RWPE2 (cell line): ENCODE results near the gene CACNA2D4.

Source experiments
- ATAC-seq: fragments of 200-7000 bp; cut with Tn5 transposase; 3 replicates; pipeline ENCODE4 v1.9.1; 2021; ENCODE audit warnings: low read depth
- DNase-seq: peaks from one replicate; pipeline ENCODE4 v3.0.0-alpha.2; 2020; ENCODE audit warnings: low spot score
- H3K27ac ChIP-seq: fragments of 450-650 bp; 2 replicates; pipeline ENCODE4 v1.5.1; 2017; ENCODE audit warnings: mild to moderate bottlenecking; ENCODE audit not compliant: poor library complexity, severe bottlenecking
- H3K27me3 ChIP-seq: fragments of 250-450 bp; sonication (Bioruptor Pico); 2 replicates; pipeline ENCODE4 v1.5.1; 2021; ENCODE audit warnings: mild to moderate bottlenecking, moderate library complexity; ENCODE audit not compliant: insufficient read depth, poor library complexity, severe bottlenecking
- H3K36me3 ChIP-seq: fragments of 250-450 bp; sonication (Bioruptor Pico); 2 replicates; pipeline ENCODE4 v1.5.1; 2020; ENCODE audit warnings: low read depth, mild to moderate bottlenecking, moderate library complexity
- H3K4me1 ChIP-seq: fragments of 250-450 bp; sonication (Bioruptor Pico); 2 replicates; pipeline ENCODE4 v1.5.1; 2021; ENCODE audit warnings: mild to moderate bottlenecking, moderate library complexity; ENCODE audit not compliant: insufficient read depth, poor library complexity, severe bottlenecking
- H3K4me3 ChIP-seq: fragments of 250-450 bp; sonication (Bioruptor Pico); 2 replicates; pipeline ENCODE4 v1.5.1; 2021; ENCODE audit warnings: mild to moderate bottlenecking, moderate library complexity; ENCODE audit not compliant: severe bottlenecking
- H3K9me3 ChIP-seq: fragments of 250-450 bp; sonication (Bioruptor Pico); 2 replicates; pipeline ENCODE4 v1.5.1; 2021; ENCODE audit warnings: mild to moderate bottlenecking, moderate library complexity; ENCODE audit not compliant: severe bottlenecking
- TF ChIP-seq, protein P1 (sequence below): fragments of 450-650 bp; IDR thresholded peaks from one replicate; pipeline ENCODE4 v1.5.1; 2017; ENCODE audit warnings: mild to moderate bottlenecking, moderate library complexity; ENCODE audit not compliant: poor library complexity, severe bottlenecking

The CACNA2D4 gene

GRCh38 chr12:1836854-1837421 is 81.5 kb downstream of the CACNA2D4 start:
- DNase-seq: peak; percentile 68
- peaks cover 22% of the 10 kb centered on the region for H3K27me3 ChIP-seq
- ATAC-seq: peak; percentile 38; the same call in 1 of the 3 replicates
- TF ChIP-seq, protein P1, sequence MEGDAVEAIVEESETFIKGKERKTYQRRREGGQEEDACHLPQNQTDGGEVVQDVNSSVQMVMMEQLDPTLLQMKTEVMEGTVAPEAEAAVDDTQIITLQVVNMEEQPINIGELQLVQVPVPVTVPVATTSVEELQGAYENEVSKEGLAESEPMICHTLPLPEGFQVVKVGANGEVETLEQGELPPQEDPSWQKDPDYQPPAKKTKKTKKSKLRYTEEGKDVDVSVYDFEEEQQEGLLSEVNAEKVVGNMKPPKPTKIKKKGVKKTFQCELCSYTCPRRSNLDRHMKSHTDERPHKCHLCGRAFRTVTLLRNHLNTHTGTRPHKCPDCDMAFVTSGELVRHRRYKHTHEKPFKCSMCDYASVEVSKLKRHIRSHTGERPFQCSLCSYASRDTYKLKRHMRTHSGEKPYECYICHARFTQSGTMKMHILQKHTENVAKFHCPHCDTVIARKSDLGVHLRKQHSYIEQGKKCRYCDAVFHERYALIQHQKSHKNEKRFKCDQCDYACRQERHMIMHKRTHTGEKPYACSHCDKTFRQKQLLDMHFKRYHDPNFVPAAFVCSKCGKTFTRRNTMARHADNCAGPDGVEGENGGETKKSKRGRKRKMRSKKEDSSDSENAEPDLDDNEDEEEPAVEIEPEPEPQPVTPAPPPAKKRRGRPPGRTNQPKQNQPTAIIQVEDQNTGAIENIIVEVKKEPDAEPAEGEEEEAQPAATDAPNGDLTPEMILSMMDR: no peak
- H3K27ac ChIP-seq: no peak overlapping the region
- no peaks in the 10 kb centered on the region for H3K36me3 ChIP-seq
- H3K9me3 ChIP-seq: no peaks in the 10 kb centered on the region
- H3K4me3 ChIP-seq: no peak overlapping the region
- H3K4me1 ChIP-seq: no peaks in the 10 kb centered on the region

DNA sequence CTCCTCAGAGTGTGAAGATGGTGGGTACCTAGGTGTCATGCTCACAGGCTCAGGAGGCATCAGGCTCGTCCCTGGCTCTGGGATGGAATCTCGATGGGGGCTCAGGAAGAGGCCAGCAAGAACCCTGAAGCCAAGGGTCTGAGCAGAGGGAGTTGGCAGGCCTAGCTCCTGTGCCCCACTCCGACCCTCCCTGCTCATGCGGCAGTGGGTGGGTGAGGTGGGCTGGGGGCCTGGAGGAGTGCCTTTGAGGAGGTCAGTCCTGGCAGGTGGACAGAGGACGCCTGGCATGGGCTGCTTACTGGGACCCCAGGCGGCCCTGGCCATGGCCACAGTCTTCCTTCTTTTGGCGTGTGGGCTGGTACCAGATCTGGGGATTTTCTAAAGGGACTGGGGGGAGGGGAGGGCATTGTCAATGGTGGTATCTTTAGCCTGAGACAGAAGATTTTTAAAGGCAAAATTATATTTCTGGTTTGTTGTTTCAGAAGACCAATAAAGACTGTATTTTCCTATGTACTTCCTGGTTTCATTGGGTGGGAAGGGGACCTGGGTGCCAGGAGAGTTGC is 82.1 kb downstream of the CACNA2D4 start:
- ATAC-seq (no peak), DNase-seq (peak; percentile 61)
- Histone ChIP-seq H3K4me1 (no peaks in the 10 kb centered on the region), H3K27me3 (peaks cover 26% of the 10 kb centered on the region), H3K9me3 (no peaks in the 10 kb centered on the region), H3K4me3 (no peak overlapping the region), H3K36me3 (no peaks in the 10 kb centered on the region), H3K27ac (no peak overlapping the region)
- TF ChIP-seq, protein P1: no peak

DNA sequence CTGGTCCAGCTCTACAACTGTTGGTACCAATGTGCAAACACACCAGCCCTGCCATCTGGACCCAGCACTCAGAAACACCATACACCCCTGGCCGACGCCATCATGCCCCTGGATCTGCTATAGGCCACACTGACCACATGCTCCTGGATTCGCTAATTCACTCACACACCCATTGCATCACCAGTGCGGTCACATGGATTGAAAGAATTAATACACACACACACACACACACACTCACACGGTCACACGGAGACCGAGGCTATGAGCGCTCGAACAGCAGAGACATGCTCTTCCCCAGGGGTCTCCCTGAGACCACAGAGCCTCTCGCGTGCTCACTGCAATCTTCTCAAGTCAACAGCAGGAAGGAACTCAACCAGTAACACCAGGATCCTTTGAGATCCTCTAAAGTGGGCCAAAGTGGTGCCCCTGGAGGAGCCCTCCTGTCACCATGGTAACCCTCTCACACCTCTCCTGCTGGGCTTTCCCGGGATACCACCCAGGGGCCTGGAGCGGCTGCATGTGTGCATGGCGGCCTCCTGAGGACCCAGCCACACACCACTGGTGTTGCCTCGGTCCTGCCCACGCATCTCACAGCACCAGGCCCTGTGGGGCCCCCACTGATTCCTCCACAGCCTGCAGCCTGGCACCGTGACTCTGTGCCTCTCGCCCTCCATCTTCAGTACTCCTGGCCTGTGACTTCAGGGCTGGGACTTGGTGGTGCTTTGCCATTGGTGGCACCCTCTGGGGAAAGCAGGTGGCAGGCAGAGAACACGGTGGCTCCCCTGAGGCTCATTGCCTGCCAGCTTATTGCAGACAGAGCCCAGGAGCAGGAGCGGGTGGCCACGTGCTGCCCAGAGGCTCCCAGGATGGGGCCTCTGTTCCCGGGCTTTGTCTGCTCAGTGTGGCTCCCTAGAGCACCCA is 83.0 kb downstream of the CACNA2D4 start:
- Histone ChIP-seq H3K36me3 (no peaks in the 10 kb centered on the region), H3K4me1 (no peaks in the 10 kb centered on the region), H3K4me3 (no peak overlapping the region), H3K27ac (no peak overlapping the region), H3K27me3 (peaks cover 35% of the 10 kb centered on the region), H3K9me3 (no peaks in the 10 kb centered on the region)
- TF ChIP-seq, protein P1: no peak
- DNase-seq: peak; percentile 62
- no peak for ATAC-seq

GRCh38 chr12:1834186-1834925 is 84.1 kb downstream of the CACNA2D4 start:
- no peaks in the 10 kb centered on the region for H3K36me3 ChIP-seq
- DNase-seq (peak; percentile 58), ATAC-seq (no peak)
- TF ChIP-seq, protein P1: no peak
- no peak overlapping the region for H3K27ac ChIP-seq
- no peaks in the 10 kb centered on the region for H3K4me1 ChIP-seq
- H3K9me3 ChIP-seq: no peaks in the 10 kb centered on the region
- H3K27me3 ChIP-seq: peaks cover 28% of the 10 kb centered on the region
- H3K4me3 ChIP-seq: no peak overlapping the region
